ENCODE results near the gene PLS3.

Gene PLS3

GRCh38 chrX:115549008-115549407 is 12.0 kb upstream of the PLS3 start:
- H3K9me2 ChIP-seq (replicated peaks; ENCODE audit: insufficient read depth, low read length) = no peaks in the 10 kb centered on the region
- H2AFZ ChIP-seq (ENCODE audit: low read depth, low read length, severe bottlenecking) = no peak overlapping the region
- H3K27ac ChIP-seq (ENCODE audit: low read depth, low read length) = no peak overlapping the region
- no peaks in the 10 kb centered on the region for H3K27me3 ChIP-seq (ENCODE audit: low read length)
- no peaks in the 10 kb centered on the region for H3F3A ChIP-seq (ENCODE audit: insufficient read depth)
- no peaks in the 10 kb centered on the region for H4K20me1 ChIP-seq (ENCODE audit: low read depth, low read length)
- no peaks in the 10 kb centered on the region for H3K36me3 ChIP-seq (ENCODE audit: low read length)
- TF ChIP-seq CTCF (IDR thresholded peaks at IDR 0.05; ENCODE audit: insufficient read depth, low read length, poor library complexity, severe bottlenecking) = no peak
- TF ChIP-seq EZH2phosphoT487 (conservative IDR thresholded peaks at IDR 0.05; ENCODE audit: low read length) = no peak
- H3K9ac ChIP-seq (ENCODE audit: low read length) = no peak overlapping the region
- H3K4me2 ChIP-seq (ENCODE audit: low read depth, low read length, poor library complexity, severe bottlenecking) = no peak overlapping the region
- no peak overlapping the region for H3K4me3 ChIP-seq (ENCODE audit: insufficient read depth, low read length, poor library complexity, severe bottlenecking)
- H3K79me2 ChIP-seq (ENCODE audit: insufficient read depth, low read length) = no peaks in the 10 kb centered on the region
- no peaks in the 10 kb centered on the region for H3K9me3 ChIP-seq (ENCODE audit: insufficient read depth, low read length)

- no peak overlapping the region for H3K4me2 ChIP-seq (ENCODE audit: low read depth, low read length, poor library complexity, severe bottlenecking)
- H3K9me2 ChIP-seq (replicated peaks; ENCODE audit: insufficient read depth, low read length) = no peaks in the 10 kb centered on the region
- H3K9ac ChIP-seq (ENCODE audit: low read length) = no peak overlapping the region
- no peaks in the 10 kb centered on the region for H4K20me1 ChIP-seq (ENCODE audit: low read depth, low read length)
- no peak overlapping the region for H2AFZ ChIP-seq (ENCODE audit: low read depth, low read length, severe bottlenecking)
- H3K4me3 ChIP-seq (ENCODE audit: insufficient read depth, low read length, poor library complexity, severe bottlenecking) = no peak overlapping the region
- no peak for TF ChIP-seq CTCF (IDR thresholded peaks at IDR 0.05; ENCODE audit: insufficient read depth, low read length, poor library complexity, severe bottlenecking)
- no peak for TF ChIP-seq EZH2phosphoT487 (conservative IDR thresholded peaks at IDR 0.05; ENCODE audit: low read length)
- H3F3A ChIP-seq (ENCODE audit: insufficient read depth) = no peaks in the 10 kb centered on the region
- H3K9me3 ChIP-seq (ENCODE audit: insufficient read depth, low read length) = no peaks in the 10 kb centered on the region
- H3K79me2 ChIP-seq (ENCODE audit: insufficient read depth, low read length) = no peaks in the 10 kb centered on the region
- H3K27ac ChIP-seq (ENCODE audit: low read depth, low read length) = no peak overlapping the region
- no peaks in the 10 kb centered on the region for H3K27me3 ChIP-seq (ENCODE audit: low read length)
- no peaks in the 10 kb centered on the region for H3K36me3 ChIP-seq (ENCODE audit: low read length)
These were observed 7.8 kb upstream of the PLS3 start for GRCh38 chrX:115553171-115553570.

GRCh38 chrX:115559672-115560071 is 1.3 kb upstream of the PLS3 start:
- Histone ChIP-seq H2AFZ (ENCODE audit: low read depth, low read length, severe bottlenecking) (no peak overlapping the region), H3K4me3 (ENCODE audit: insufficient read depth, low read length, poor library complexity, severe bottlenecking) (no peak overlapping the region), H3K27me3 (ENCODE audit: low read length) (no peaks in the 10 kb centered on the region), H3K27ac (ENCODE audit: low read depth, low read length) (no peak overlapping the region), H3K9ac (ENCODE audit: low read length) (no peak overlapping the region), H3K79me2 (ENCODE audit: insufficient read depth, low read length) (no peaks in the 10 kb centered on the region), H3K9me2 (replicated peaks; ENCODE audit: insufficient read depth, low read length) (no peaks in the 10 kb centered on the region), H4K20me1 (ENCODE audit: low read depth, low read length) (no peaks in the 10 kb centered on the region), H3F3A (ENCODE audit: insufficient read depth) (no peaks in the 10 kb centered on the region), H3K9me3 (ENCODE audit: insufficient read depth, low read length) (no peaks in the 10 kb centered on the region), H3K4me2 (ENCODE audit: low read depth, low read length, poor library complexity, severe bottlenecking) (no peak overlapping the region), H3K36me3 (ENCODE audit: low read length) (no peaks in the 10 kb centered on the region)
- TF ChIP-seq EZH2phosphoT487 (conservative IDR thresholded peaks at IDR 0.05; ENCODE audit: low read length) = no peak
- no peak for TF ChIP-seq CTCF (IDR thresholded peaks at IDR 0.05; ENCODE audit: insufficient read depth, low read length, poor library complexity, severe bottlenecking)
